ENCODE results near the gene PPARGC1A.

PPARGC1A gene

DNA sequence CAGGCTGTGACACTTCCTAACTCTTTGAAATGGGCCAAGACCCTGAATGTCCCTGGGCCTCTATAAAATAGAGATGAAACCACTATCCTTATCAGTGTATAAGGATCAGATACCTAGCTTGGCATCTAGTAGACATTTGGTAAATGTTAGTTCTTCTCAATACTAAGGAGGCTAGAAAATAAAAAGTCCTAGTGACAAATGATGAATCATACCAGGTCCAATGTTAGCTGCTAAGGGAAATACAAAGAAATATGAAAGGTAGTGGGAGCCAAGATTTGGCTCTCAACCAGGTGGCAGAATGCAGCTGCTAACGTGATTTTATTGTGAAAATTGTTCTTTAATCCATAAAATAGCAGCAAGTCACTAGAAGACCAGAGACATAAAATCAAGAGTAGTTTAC lies 19.8 kb upstream of the PPARGC1A start:
- DNase-seq (ENCODE audit: low read depth in 2 of 2): no peak

- no peak for DNase-seq (ENCODE audit: low read depth in 2 of 2)
These were observed 17.0 kb upstream of the PPARGC1A start for GRCh38 chr4:23906839-23907238.

GRCh38 chr4:23904639-23905071 lies 14.8 kb upstream of the PPARGC1A start:
- no peak for DNase-seq (ENCODE audit: low read depth in 2 of 2)

DNA sequence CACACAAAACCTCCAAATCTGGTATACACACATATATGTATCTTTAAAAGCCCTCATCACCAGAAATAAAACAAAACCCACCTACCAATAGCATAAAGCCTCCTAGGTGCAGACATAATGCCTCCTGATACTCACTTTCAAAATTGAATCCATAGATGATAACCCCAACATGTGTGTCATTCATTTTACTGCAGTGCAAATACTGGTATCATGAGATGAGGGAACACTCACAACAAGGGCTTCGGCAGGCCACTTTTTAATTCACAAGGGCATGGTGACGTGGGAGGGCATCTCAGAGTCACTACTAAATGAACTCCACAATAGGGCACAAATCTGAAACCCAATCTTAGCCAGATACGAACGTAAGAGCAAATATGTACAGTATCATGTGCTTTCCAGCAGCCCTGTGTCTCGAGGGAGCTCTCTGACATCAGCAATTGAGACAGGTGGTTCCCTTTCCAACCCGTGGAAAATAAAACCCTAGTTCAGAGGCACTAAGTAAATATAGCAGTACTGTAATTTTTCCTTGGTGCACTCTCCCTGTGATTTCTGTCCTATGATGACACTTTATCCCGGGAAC lies 14.1 kb upstream of the PPARGC1A start:
- DNase-seq (ENCODE audit: low read depth in 2 of 2): no peak

DNA sequence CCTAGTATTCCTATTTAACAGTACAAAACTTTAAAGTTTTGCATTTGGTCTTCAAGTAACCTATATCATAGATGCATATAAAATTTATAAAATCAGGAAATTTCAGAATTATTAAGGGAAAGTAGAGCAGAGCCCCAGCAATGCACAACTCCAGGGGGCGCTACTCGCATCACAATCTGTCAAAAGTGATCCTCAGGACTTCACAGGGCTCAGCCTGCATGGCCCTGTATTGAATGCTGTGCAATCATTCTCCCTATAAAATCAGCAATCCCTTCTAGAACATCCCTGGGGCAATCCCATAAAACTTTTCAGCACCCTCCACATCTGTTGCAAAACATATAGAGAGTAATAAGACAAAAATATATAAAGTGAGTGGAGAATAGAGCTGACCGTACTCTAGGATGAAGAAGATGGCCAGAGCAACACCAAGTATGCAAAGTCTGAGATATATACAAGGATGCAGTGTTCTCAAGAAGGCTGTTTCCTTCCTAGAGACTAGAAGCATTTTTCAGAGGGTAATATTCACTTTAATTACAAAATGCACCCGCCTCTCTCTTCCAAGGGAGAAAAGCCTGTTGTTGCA lies 12.5 kb upstream of the PPARGC1A start:
- no peak for DNase-seq (ENCODE audit: low read depth in 2 of 2)

DNA sequence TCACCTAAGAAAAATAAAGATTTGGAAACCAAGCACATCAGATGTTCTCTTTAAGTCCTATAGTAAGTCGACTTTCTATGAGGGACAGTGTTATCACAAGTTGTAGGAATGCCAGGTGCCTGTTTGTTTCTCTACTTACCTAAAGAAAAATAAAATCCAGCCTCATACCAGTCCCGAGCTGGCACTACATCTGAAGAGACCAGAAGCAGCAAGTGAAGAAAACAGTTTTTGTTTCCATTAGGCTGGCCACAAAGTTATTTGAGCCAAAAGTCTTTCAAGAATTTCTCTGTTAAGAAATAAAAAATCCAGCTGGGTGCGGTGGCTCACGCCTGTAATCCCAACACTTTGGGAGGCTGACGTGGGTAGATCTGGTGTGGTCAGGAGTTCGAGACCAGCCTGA lies 10.8 kb upstream of the PPARGC1A start:
- DNase-seq (ENCODE audit: low read depth in 2 of 2): no peak

- DNase-seq (ENCODE audit: low read depth in 2 of 2): no peak
These were observed 9.7 kb upstream of the PPARGC1A start for GRCh38 chr4:23899565-23899964.

DNA sequence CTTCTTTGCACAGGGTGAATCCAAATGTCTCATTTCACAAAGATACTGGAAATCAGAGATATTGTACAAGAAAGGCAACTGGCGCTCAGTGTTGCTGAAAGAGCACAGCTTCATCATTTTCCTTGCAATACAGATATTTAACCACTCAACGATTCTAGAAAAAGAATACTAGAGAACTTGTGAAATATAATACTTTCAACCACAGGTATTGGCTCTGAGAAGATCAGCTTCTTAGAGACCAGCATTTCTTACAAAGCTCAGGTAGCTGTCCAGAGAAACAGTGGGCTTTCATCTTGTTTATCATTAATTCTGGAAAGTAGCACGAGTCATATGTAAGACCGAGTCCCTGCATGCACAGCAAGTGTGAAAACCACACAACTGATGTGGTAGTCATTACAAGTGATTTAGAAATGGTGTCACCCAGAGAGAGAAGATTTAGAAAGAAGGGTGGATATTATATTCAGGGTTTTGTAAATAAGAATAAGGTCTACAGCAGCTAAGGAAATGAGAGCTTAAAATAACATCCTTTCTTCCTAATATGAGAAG lies 7.8 kb upstream of the PPARGC1A start:
- no peak for DNase-seq (ENCODE audit: low read depth in 2 of 2)

DNA sequence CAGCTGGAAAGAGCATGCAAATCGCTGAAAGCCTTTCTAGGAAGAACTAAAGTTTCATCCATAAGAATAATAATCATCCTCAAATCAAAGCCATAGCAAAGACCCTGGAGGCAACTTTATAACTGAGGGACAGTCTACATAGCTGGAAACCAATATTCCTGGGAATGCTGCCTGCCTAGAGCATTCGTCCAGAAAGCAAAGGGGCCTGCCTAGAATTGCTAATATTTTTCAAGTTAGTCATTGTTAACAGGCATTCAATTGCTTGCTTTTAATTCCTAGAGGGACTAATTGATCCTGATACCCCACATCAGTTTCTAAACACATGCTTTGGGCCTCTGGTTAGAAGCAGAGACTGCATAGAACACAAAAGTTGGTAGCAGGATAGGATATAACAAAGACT lies 4.2 kb upstream of the PPARGC1A start:
- no peak for DNase-seq (ENCODE audit: low read depth in 2 of 2)

GRCh38 chr4:23891064-23891421 lies 1.2 kb upstream of the PPARGC1A start:
- no peak for DNase-seq (ENCODE audit: low read depth in 2 of 2)

DNA sequence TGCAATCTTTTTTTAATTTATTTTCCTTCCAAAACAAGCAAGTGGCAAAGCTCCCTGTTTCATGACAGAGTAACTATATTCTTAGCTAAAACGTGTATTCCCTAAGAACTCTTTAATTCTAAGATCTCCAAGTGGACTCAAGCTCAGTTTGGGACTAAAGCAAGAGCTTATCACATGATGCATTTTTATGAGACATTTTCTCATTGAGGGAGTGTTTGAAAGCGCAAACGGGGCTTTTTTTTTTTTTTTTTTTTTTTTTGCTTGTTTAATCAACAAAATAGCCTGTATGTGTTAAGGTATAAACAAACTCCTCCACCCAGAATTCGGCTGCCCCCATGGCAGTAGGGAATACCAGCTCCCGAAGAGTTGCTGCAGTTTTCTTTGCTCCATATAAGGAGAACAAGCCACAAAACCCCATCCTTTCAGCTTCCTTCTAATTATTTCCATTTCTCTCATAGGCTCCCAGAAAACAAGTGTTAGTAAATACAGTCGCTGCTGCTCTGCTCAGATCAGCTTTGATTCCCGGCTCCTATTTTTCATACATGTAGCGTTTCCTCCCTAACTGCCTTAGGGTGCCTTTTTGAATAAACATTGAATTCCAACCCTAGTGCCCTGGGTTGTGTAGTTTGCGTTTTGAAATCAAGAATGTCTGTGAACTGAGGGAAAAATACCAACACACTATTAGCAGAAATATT lies 669 bp upstream of the PPARGC1A start:
- no peak for DNase-seq (ENCODE audit: low read depth in 2 of 2)

- no peak for DNase-seq (ENCODE audit: low read depth in 2 of 2)
These were observed 456 bp downstream of the PPARGC1A start for GRCh38 chr4:23889391-23889790.

GRCh38 chr4:23888421-23889319 lies 1.2 kb downstream of the PPARGC1A start:
- DNase-seq (ENCODE audit: low read depth in 2 of 2): no peak

- no peak for DNase-seq (ENCODE audit: low read depth in 2 of 2)
These were observed 1.9 kb downstream of the PPARGC1A start for GRCh38 chr4:23887989-23888388.

GRCh38 chr4:23887173-23887572 lies 2.7 kb downstream of the PPARGC1A start:
- no peak for DNase-seq (ENCODE audit: low read depth in 2 of 2)

- no peak for DNase-seq (ENCODE audit: low read depth in 2 of 2)
These were observed 3.8 kb downstream of the PPARGC1A start for GRCh38 chr4:23885943-23886590.

- no peak for DNase-seq (ENCODE audit: low read depth in 2 of 2)
These were observed 5.1 kb downstream of the PPARGC1A start for GRCh38 chr4:23884741-23885140.

- DNase-seq (ENCODE audit: low read depth in 2 of 2): no peak
These were observed 5.6 kb downstream of the PPARGC1A start for GRCh38 chr4:23884261-23884660.

DNA sequence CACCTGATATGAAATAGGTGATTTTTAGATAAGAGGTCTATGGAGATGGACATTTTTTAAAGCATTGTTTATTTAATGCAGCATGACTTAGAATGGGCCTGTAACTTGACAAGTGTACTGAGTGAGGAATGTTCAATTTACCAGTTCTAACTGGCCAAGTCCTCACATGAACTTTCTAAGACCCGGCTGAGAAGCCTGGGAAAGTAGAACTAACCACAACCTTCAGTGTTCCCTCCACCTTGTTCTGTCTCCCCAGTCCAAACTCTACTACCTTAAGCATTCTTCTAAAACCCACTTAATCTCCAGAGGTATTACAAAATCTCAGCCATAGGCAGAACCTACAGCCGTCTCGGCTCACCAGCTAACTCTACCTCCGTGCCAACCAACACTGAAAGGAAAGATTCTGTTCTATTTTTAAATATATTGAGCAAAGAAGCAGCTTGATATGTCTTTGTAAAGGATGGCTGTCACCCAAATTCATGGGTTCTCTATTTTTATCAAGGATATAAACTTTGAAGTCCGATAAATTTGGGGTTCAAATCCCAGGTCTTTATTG lies 6.8 kb downstream of the PPARGC1A start:
- no peak for DNase-seq (ENCODE audit: low read depth in 2 of 2)

DNA sequence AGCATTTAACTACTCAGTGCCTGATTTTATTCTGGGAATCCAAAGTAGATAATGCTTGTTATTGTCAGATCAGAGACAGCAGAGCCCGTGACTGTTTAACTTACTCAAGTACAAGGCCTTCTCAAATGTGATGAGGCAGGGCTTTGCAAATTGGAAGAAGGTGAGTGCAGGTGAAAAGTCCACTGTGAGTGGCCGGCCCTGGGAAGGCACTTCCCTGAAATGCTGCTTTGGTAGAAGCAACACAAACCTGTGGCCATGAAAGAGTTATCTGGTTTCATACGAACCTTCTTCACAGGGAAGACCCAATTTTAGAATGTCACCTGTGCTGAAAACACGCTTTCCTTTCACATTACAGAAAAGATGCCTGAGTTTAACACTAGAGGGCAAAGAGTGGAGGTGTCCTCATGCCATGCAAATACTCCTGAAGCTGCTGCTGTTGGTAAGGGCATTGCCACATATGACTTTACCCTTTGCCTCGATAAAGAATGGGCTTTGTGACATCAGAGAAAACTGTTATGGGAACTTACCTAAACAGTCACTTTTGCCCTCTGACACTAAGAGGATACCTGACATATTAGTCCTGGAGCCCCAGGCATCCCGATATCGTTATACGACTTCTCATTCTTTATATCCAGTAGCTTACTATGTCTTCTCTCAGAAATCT lies 8.0 kb downstream of the PPARGC1A start:
- DNase-seq (ENCODE audit: low read depth in 2 of 2): no peak

DNA sequence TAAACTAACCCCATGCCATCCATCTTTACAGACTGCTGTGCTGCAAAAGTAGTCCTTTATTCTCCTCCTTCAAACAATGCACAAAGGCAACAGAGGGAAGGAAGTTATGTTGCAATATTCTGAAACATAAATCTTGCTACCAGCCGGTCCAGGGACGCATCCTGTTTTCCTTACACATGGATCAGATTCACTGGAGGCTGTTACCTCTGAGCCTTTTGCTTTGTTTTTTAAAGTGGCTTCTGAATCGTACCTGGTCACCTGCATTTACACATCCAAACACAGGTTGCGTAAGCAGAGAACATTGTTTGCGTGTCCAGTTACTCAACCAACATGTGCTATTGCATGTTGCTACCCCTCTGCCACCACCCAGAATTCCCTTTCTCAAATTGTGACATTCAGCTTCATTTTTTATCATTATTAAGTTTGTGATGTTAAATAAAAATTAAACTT lies 8.8 kb downstream of the PPARGC1A start:
- DNase-seq (ENCODE audit: low read depth in 2 of 2): no peak

Measured in stimulated activated CD4-positive, alpha-beta T cell treated with anti-CD3 and anti-CD28 coated beads, Interleukin-12 subunit alpha, Interleukin-12 subunit beta, amount 100 ng/mL, for 24 hours (primary cell).